IMR-90 (cell line): ENCODE data around the gene JPT1. TPM values are rescaled to one million over a fixed set of nuclear protein-coding genes. Genes with fewer than 3 reads are reported as not detected.

Experiments used
- ATAC-seq: fragments of 200-7000 bp; cut with Tn5 transposase; 2 replicates; pipeline ENCODE4 v1.9.1; 2020; ENCODE audit warnings: low read depth, mild to moderate bottlenecking, moderate library complexity
- BruUV-seq: library from RNA; stranded (reverse); fragments of 400-500 nt; replicated peaks from 2 replicates; lab custom pipeline; 2021; lab: Mats Ljungman, UMichigan
- CTCF ChIA-PET: fragments of 300-600 bp; formaldehyde crosslinking; extraction: SDS; loops from one replicate; lab custom pipeline; 2021; ENCODE audit warnings: antibody characterized with exemption; lab: Yijun Ruan, JAX
- POLR2A ChIA-PET: fragments of 300-600 bp; sonication (Branson Sonifier 250); formaldehyde crosslinking; loops from one replicate; lab custom pipeline; 2022; ENCODE audit warnings: antibody characterized with exemption; ENCODE audit not compliant: unreplicated experiment; lab: Charles Lee
- DNase-seq: peaks from one replicate; pipeline ENCODE4 v3.0.0; 2013
- H2AFZ ChIP-seq: replicated peaks from 2 replicates; pipeline ENCODE3; 2013; ENCODE audit warnings: low read length, mild to moderate bottlenecking; ENCODE audit not compliant: poor library complexity
- H2AK5ac ChIP-seq: 2 replicates; pipeline ENCODE4 v1.6.1; 2013; ENCODE audit warnings: low read depth, low read length, inconsistent platforms
- H2AK9ac ChIP-seq: replicated peaks from 2 replicates; pipeline ENCODE3; 2013; ENCODE audit warnings: mild to moderate bottlenecking, low read depth, low read length, moderate library complexity; ENCODE audit not compliant: poor library complexity
- H2BK120ac ChIP-seq: 2 replicates; pipeline ENCODE4 v1.6.1; 2013; ENCODE audit warnings: low read depth, low read length, inconsistent platforms
- H2BK15ac ChIP-seq: 3 replicates; pipeline ENCODE4 v1.6.1; 2013; ENCODE audit warnings: low read depth, low read length, inconsistent platforms
- H2BK20ac ChIP-seq: 2 replicates; pipeline ENCODE4 v1.6.1; 2013; ENCODE audit warnings: low read depth, mild to moderate bottlenecking, inconsistent platforms, low read length, moderate library complexity
- H2BK5ac ChIP-seq: 2 replicates; pipeline ENCODE4 v1.6.1; 2013; ENCODE audit warnings: mild to moderate bottlenecking, low read depth, low read length, inconsistent platforms; ENCODE audit not compliant: poor library complexity, severe bottlenecking
- H3K14ac ChIP-seq: replicated peaks from 2 replicates; pipeline ENCODE4 v1.6.1; 2013; ENCODE audit warnings: low read depth, low read length, inconsistent platforms
- H3K18ac ChIP-seq: 2 replicates; pipeline ENCODE4 v1.6.1; 2013; ENCODE audit warnings: low read depth, low read length, control low read depth
- H3K23ac ChIP-seq: 2 replicates; pipeline ENCODE4 v1.6.1; 2013; ENCODE audit warnings: low read depth, low read length, inconsistent platforms
- H3K27ac ChIP-seq: 2 replicates; pipeline ENCODE4 v1.5.1; 2013; ENCODE audit warnings: mild to moderate bottlenecking, control low read depth, low read length; ENCODE audit not compliant: insufficient read depth
- H3K27me3 ChIP-seq: 2 replicates; pipeline ENCODE4 v1.6.1; 2013; ENCODE audit warnings: low read length; ENCODE audit not compliant: control insufficient read depth, insufficient read depth
- H3K36me3 ChIP-seq: 2 replicates; pipeline ENCODE4 v1.6.1; 2013; ENCODE audit warnings: low read length, mixed read lengths; ENCODE audit not compliant: control insufficient read depth, insufficient read depth
- H3K4ac ChIP-seq: 2 replicates; pipeline ENCODE4 v1.6.1; 2013; ENCODE audit warnings: low read depth, low read length, inconsistent platforms
- H3K4me1 ChIP-seq: 2 replicates; pipeline ENCODE4 v1.6.1; 2013; ENCODE audit warnings: low read length, mixed read lengths; ENCODE audit not compliant: control insufficient read depth, insufficient read depth
- H3K4me2 ChIP-seq: 2 replicates; pipeline ENCODE4 v1.6.1; 2013; ENCODE audit warnings: low read depth, mild to moderate bottlenecking, control low read depth, low read length, moderate library complexity
- H3K4me3 ChIP-seq: 2 replicates; pipeline ENCODE4 v1.5.1; 2013; ENCODE audit warnings: low read depth, mild to moderate bottlenecking, control low read depth, low read length, moderate library complexity; ENCODE audit not compliant: insufficient read depth
- H3K56ac ChIP-seq: 2 replicates; pipeline ENCODE4 v1.6.1; 2013; ENCODE audit warnings: low read length, inconsistent platforms; ENCODE audit not compliant: insufficient read depth; ENCODE audit errors: extremely low read depth
- H3K79me1 ChIP-seq, 2 experiments: 2 replicates each; pipeline ENCODE4 v1.6.1; 2013; ENCODE audit warnings: low read length in 2 of 2, inconsistent platforms in 1 of 2, low read depth in 1 of 2
- H3K9ac ChIP-seq: 2 replicates; pipeline ENCODE4 v1.6.1; 2013; ENCODE audit warnings: low read depth, low read length, control low read depth
- H3K9me1 ChIP-seq: 2 replicates; pipeline ENCODE4 v1.6.1; 2013; ENCODE audit warnings: low read length, inconsistent platforms; ENCODE audit not compliant: insufficient read depth
- H3K9me3 ChIP-seq: 2 replicates; pipeline ENCODE4 v1.6.1; 2013; ENCODE audit warnings: low read length; ENCODE audit not compliant: control insufficient read depth, insufficient read depth
- H4K20me1 ChIP-seq: 2 replicates; pipeline ENCODE4 v1.6.1; 2013; ENCODE audit warnings: low read length, inconsistent platforms; ENCODE audit not compliant: insufficient read depth
- H4K5ac ChIP-seq: 2 replicates; pipeline ENCODE4 v1.6.1; 2013; ENCODE audit warnings: mild to moderate bottlenecking, low read depth, low read length, control low read depth
- H4K8ac ChIP-seq, 2 experiments: 2 replicates each; pipeline ENCODE4 v1.6.1; 2013; ENCODE audit warnings: low read depth in 2 of 2, low read length in 2 of 2, control low read depth in 1 of 2, inconsistent platforms in 1 of 2
- H4K91ac ChIP-seq: 2 replicates; pipeline ENCODE4 v1.6.1; 2013; ENCODE audit warnings: low read depth, low read length, inconsistent platforms; ENCODE audit not compliant: insufficient read depth
- CEBPB ChIP-seq: IDR thresholded peaks from 2 replicates; pipeline ENCODE4 v1.6.1; 2012; ENCODE audit warnings: low read depth, low read length, improper control_type of control experiment
- FOS ChIP-seq: fragments of 150-350 bp; IDR thresholded peaks from 2 replicates; pipeline ENCODE4 v1.6.1; 2016; ENCODE audit warnings: low read depth, low read length
- MAFK ChIP-seq: IDR thresholded peaks from 2 replicates; pipeline ENCODE4 v1.6.1; 2012; ENCODE audit warnings: low read depth, low read length, improper control_type of control experiment
- MAZ ChIP-seq: IDR thresholded peaks from 2 replicates; pipeline ENCODE4 v1.6.1; 2012; ENCODE audit warnings: low read depth, mild to moderate bottlenecking, low read length, improper control_type of control experiment, moderate library complexity, borderline replicate concordance
- RCOR1 ChIP-seq: IDR thresholded peaks from 2 replicates; pipeline ENCODE4 v1.6.1; 2012; ENCODE audit warnings: mild to moderate bottlenecking, low read length, improper control_type of control experiment; ENCODE audit not compliant: insufficient replicate concordance
- WGBS, 2 experiments: methylation state at CpG; one replicate each; pipeline versions ENCODE4 v1.1.5 to v1.1.7; 2013; ENCODE audit warnings: missing lambda C conversion rate in 2 of 2; ENCODE audit not compliant: insufficient read length in 1 of 2; ENCODE audit errors: extremely low coverage in 2 of 2; 5-methylcytosine and 5-hydroxymethylcytosine counted together
- dilution Hi-C: fragments of 300-500 bp; cut with HindIII; formaldehyde crosslinking; loops from one replicate; pipeline ENCODE4 v1.14.3; 2018; ENCODE audit warnings: low sequenced_read_pairs; ENCODE audit not compliant: unreplicated experiment
- in situ Hi-C: fragments of 300-500 bp; cut with MboI; formaldehyde crosslinking; loops from 3 replicates; pipeline ENCODE4 v1.14.3; 2019; ENCODE audit warnings: low sequenced_read_pairs, inconsistent platforms, mixed read lengths
- intact Hi-C: fragments of 100-400 bp; cut with micrococcal nuclease; formaldehyde crosslinking; loops from 2 replicates; pipeline ENCODE4 v1.10.0; 2022
- polyA plus RNA-seq, 3 experiments: library from polyadenylated mRNA; depleted of rRNA; stranded (reverse); fragments of >200 nt; gene quantifications; 2 replicates each; pipeline ENCODE4 v1.2.3, GENCODE V29; 2012; ENCODE audit warnings: low replicate concordance in 1 of 3
- total RNA-seq: library from RNA; depleted of rRNA; stranded (reverse); fragments of >200 nt; gene quantifications from 2 replicates; pipeline ENCODE4 v1.2.3, GENCODE V29; 2012

JPT1 gene
- total and polyA plus RNA-seq, 2 of the 4 experiments (the other 2 are of a cell fraction): 118 to 272 TPM

GRCh38 chr17:75163074-75163473 lies 8.8 kb upstream of the JPT1 start:
- Histone ChIP-seq H4K8ac (no peak overlapping the region), H3K23ac (no peak overlapping the region), H3K4me3 (no peak overlapping the region), H3K36me3 (peaks cover 32% of the 10 kb centered on the region), H3K9me1 (peaks cover 3% of the 10 kb centered on the region; the same call in 1 of the 2 replicates), H4K20me1 (no peaks in the 10 kb centered on the region), H3K79me1 (peaks cover 6 to 37% of the 10 kb centered on the region in 2 experiments; a peak in 3 of 4 replicates), H2BK120ac (no peak overlapping the region), H2BK5ac (no peak overlapping the region), H4K5ac (no peak overlapping the region), H3K14ac (no peak overlapping the region), H3K4me2 (no peak overlapping the region), H2AFZ (no peak overlapping the region), H3K18ac (no peak overlapping the region), H3K9ac (no peak overlapping the region), H3K4me1 (peaks cover 3% of the 10 kb centered on the region), H3K56ac (no peak overlapping the region), H3K9me3 (no peaks in the 10 kb centered on the region), H3K27ac (no peak overlapping the region), H2AK9ac (no peak overlapping the region), H2BK15ac (no peak overlapping the region), H3K27me3 (no peaks in the 10 kb centered on the region), H3K4ac (no peak overlapping the region), H2AK5ac (no peak overlapping the region), H4K91ac (no peak overlapping the region), H2BK20ac (no peak overlapping the region)
- in situ Hi-C loops: no loop called here
- no TSS peak for BruUV-seq
- POLR2A ChIA-PET: no interaction called here
- intact Hi-C loops: no loop called here
- TF ChIP-seq FOS: no peak
- no peak for TF ChIP-seq CEBPB
- no peak for TF ChIP-seq MAZ
- no peak for TF ChIP-seq RCOR1
- TF ChIP-seq MAFK: no peak
- DNase-seq (no peak), ATAC-seq (no peak)
- 88% methylated on average over 4 of the region's 5 CpGs; no CpG with 5 or more reads in 1 of the 2 experiments for WGBS, 2 experiments
- dilution Hi-C loops: no loop called here
- CTCF ChIA-PET: interaction anchor here (0.8 kb wide), 1 partner anchor 9 kb away, joined by 3 read pairs; no protein-coding TSS in a partner anchor
